Kidney epithelial cell (primary cell): ENCODE data around the gene TCL1B. TPM values are rescaled to one million over a fixed set of nuclear protein-coding genes. Genes with fewer than 3 reads are reported as not detected.
"Not testable (repeated sequence)": the region's sequence is repeated elsewhere in the genome, so short reads cannot be mapped to it uniquely, and the experiment has no call there.

ENCODE experiments used
- DNase-seq: peaks from one replicate; pipeline ENCODE4 v3.0.0-alpha.2; 2010; ENCODE audit warnings: low read depth
- H3K27me3 ChIP-seq: 2 replicates; pipeline ENCODE4 v1.6.0; 2011; ENCODE audit warnings: low read length; ENCODE audit not compliant: control insufficient read depth, insufficient read depth
- H3K36me3 ChIP-seq: 2 replicates; pipeline ENCODE4 v1.5.1; 2011; ENCODE audit warnings: low read length; ENCODE audit not compliant: control insufficient read depth, insufficient read depth
- H3K4me3 ChIP-seq: 2 replicates; pipeline ENCODE4 v1.5.1; 2011; ENCODE audit warnings: low read depth, mild to moderate bottlenecking, control low read depth, low read length
- CTCF ChIP-seq: IDR thresholded peaks from 2 replicates; pipeline ENCODE4 v1.5.1; 2011; ENCODE audit warnings: mild to moderate bottlenecking, moderate library complexity, low read length, control low read depth, inconsistent platforms; ENCODE audit not compliant: insufficient read depth, poor library complexity, severe bottlenecking
- total RNA-seq: library from RNA; depleted of rRNA; stranded (reverse); fragments of >200 nt; gene quantifications from 2 replicates; pipeline ENCODE4 v1.2.3, GENCODE V29; 2015

The TCL1B gene
- total RNA-seq, 1 donor from 2014 or later: not detected

- TF ChIP-seq CTCF: no peak
- H3K36me3 ChIP-seq: no peaks in the 10 kb centered on the region
- no peak for DNase-seq
- no peak overlapping the region for H3K4me3 ChIP-seq
- H3K27me3 ChIP-seq: no peaks in the 10 kb centered on the region
Observed at GRCh38 chr14:95722525-95723190, 36.4 kb downstream of the TCL1B start.

- no peak overlapping the region for H3K4me3 ChIP-seq
- H3K36me3 ChIP-seq: no peaks in the 10 kb centered on the region
- DNase-seq: no peak
- H3K27me3 ChIP-seq: no peaks in the 10 kb centered on the region
- TF ChIP-seq CTCF: no peak
Observed at GRCh38 chr14:95725685-95726336, 39.6 kb downstream of the TCL1B start.

GRCh38 chr14:95727056-95727700 lies 41.0 kb downstream of the TCL1B start:
- H3K36me3 ChIP-seq: no peaks in the 10 kb centered on the region
- TF ChIP-seq CTCF: no peak
- no peaks in the 10 kb centered on the region for H3K27me3 ChIP-seq

GRCh38 chr14:95729402-95730028 lies 43.3 kb downstream of the TCL1B start:
- H3K27me3 ChIP-seq, H3K36me3 ChIP-seq, DNase-seq: not testable (repeated sequence)

More at GRCh38 chr14:95727056-95727700, 41.0 kb downstream of the TCL1B start:
- no peak overlapping the region for H3K4me3 ChIP-seq
- DNase-seq: no peak

GRCh38 chr14:95730126-95730525 lies 43.9 kb downstream of the TCL1B start:
- H3K36me3 ChIP-seq: no peaks in the 10 kb centered on the region
- no peak for TF ChIP-seq CTCF

More at GRCh38 chr14:95729402-95730028, 43.3 kb downstream of the TCL1B start:
- H3K4me3 ChIP-seq: not testable (repeated sequence)

GRCh38 chr14:95733212-95733611 lies 47.0 kb downstream of the TCL1B start:
- no peaks in the 10 kb centered on the region for H3K27me3 ChIP-seq
- H3K4me3 ChIP-seq: no peak overlapping the region
- no peaks in the 10 kb centered on the region for H3K36me3 ChIP-seq
- no peak for TF ChIP-seq CTCF
- DNase-seq: no peak

More at GRCh38 chr14:95730126-95730525, 43.9 kb downstream of the TCL1B start:
- no peak for DNase-seq
- Histone ChIP-seq H3K4me3 (no peak overlapping the region), H3K27me3 (no peaks in the 10 kb centered on the region)
